ENCODE data around the gene ADGRV1.

- TF ChIP-seq POLR2A (IDR thresholded peaks at IDR 0.05), result no peak
- TF ChIP-seq, protein P1, sequence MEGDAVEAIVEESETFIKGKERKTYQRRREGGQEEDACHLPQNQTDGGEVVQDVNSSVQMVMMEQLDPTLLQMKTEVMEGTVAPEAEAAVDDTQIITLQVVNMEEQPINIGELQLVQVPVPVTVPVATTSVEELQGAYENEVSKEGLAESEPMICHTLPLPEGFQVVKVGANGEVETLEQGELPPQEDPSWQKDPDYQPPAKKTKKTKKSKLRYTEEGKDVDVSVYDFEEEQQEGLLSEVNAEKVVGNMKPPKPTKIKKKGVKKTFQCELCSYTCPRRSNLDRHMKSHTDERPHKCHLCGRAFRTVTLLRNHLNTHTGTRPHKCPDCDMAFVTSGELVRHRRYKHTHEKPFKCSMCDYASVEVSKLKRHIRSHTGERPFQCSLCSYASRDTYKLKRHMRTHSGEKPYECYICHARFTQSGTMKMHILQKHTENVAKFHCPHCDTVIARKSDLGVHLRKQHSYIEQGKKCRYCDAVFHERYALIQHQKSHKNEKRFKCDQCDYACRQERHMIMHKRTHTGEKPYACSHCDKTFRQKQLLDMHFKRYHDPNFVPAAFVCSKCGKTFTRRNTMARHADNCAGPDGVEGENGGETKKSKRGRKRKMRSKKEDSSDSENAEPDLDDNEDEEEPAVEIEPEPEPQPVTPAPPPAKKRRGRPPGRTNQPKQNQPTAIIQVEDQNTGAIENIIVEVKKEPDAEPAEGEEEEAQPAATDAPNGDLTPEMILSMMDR (IDR thresholded peaks at IDR 0.05), result no peak
Measured at GRCh38 chr5:90691533-90691932, 132.9 kb downstream of the ADGRV1 start.

Measured in tibial nerve (tissue), 3 donors.